ENCODE measurements around the gene EPM2A.

DNA sequence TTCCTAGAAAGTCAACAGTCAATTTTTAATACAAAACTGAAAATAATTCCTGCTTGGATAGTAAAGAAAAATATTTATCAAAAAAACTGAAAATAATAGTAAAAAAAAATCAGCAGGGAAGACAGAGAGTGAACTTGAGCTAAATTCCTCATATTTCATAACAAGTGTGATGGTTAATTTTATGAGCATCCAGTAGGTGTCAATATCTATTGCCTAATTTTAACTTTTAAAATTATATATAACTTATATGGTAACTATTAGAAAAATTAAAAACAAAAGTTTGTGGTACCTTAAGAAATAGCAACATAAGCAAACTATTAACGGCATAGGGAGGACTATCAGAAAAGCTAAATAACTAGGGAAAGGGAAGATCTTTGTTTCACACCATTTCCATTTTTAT, 2.1 kb downstream of the EPM2A start:
- TF ChIP-seq, protein P1, sequence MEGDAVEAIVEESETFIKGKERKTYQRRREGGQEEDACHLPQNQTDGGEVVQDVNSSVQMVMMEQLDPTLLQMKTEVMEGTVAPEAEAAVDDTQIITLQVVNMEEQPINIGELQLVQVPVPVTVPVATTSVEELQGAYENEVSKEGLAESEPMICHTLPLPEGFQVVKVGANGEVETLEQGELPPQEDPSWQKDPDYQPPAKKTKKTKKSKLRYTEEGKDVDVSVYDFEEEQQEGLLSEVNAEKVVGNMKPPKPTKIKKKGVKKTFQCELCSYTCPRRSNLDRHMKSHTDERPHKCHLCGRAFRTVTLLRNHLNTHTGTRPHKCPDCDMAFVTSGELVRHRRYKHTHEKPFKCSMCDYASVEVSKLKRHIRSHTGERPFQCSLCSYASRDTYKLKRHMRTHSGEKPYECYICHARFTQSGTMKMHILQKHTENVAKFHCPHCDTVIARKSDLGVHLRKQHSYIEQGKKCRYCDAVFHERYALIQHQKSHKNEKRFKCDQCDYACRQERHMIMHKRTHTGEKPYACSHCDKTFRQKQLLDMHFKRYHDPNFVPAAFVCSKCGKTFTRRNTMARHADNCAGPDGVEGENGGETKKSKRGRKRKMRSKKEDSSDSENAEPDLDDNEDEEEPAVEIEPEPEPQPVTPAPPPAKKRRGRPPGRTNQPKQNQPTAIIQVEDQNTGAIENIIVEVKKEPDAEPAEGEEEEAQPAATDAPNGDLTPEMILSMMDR (IDR thresholded peaks at IDR 0.05; ENCODE audit: low read depth, low read length, poor library complexity, severe bottlenecking): no peak
- TF ChIP-seq EZH2phosphoT487 (IDR thresholded peaks at IDR 0.05; ENCODE audit: borderline replicate concordance, low read length): no peak

Measured in DOHH2 (cell line).